ENCODE data around the gene AMDHD2.
"Not testable (repeated sequence)": the region's sequence is repeated elsewhere in the genome, so short reads cannot be mapped to it uniquely, and the experiment has no call there.

The AMDHD2 gene

GRCh38 chr16:2517954-2518605 is 2.1 kb upstream of the AMDHD2 start:
- DNase-seq (ENCODE audit: low spot score), result no peak

- DNase-seq (ENCODE audit: low spot score), result no peak
Measured at GRCh38 chr16:2518823-2519710, 1.1 kb upstream of the AMDHD2 start.

- no peak for DNase-seq (ENCODE audit: low spot score)
Measured at GRCh38 chr16:2519711-2520080, 475 bp upstream of the AMDHD2 start.

DNA sequence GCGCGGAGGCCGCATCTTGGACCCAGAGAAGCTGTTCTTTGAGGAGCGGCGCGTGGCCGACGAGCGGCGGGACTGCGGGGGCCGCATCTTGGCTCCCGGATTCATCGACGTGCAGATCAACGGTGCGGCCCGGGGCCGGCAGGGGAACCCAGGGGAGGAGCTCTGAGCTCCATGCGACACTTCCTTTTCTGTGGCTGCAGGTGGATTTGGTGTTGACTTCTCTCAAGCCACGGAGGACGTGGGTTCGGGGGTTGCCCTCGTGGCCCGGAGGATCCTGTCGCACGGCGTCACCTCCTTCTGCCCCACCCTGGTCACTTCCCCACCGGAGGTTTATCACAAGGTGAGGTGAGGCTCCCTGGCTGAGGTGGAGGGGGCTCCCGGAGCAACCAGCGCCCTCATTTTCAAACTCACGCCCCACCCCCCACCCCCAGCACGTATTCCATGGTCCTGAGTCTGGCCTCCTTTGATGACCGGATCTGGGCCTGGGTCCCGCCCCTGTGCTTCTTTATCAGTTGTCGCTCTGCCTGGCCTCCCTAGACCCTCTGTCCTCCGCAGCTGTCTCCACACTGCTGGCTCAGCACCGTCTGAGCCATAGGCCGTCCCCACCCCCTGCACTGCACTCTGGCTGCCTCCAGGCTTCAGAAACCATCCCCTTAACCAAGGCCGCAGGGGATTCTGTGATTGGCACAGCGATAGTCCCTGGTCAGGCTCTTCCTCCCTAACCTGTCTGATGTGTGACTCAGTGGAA is 787 bp downstream of the AMDHD2 start:
- DNase-seq (ENCODE audit: low spot score), result peak; percentile 53

GRCh38 chr16:2523801-2524231 is 3.6 kb downstream of the AMDHD2 start:
- no peak for DNase-seq (ENCODE audit: low spot score)

DNA sequence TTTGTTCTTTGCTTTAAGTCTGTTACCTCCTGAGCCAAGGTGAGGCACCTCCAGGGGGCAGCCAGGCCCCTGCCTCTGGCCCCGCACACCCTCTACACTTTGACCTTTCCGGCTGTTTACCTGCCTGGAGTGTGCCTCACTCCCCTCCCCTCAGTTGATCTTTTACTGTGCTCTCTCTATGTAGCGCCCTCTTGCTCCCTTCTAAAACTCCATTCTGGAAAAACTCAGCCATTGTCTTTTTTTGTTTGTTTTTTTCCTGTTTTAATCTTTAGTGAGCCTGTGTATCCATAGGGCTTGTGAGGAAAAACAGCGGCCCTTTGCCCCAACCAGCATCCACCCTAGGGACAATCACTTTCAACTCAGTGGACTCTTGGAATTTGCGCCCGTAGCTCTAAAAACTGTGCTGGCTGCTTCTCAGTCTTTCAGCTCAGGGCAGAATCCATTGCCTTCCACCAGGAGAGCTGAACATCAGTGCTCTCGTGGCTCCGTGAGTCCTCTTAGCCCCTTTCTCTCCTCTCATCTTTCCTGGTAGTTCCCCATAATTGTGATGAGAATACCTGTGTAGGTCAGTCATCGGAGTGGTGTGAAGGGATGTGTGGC is 4.3 kb downstream of the AMDHD2 start:
- no peak for DNase-seq (ENCODE audit: low spot score)

GRCh38 chr16:2526135-2526534 is 6.0 kb downstream of the AMDHD2 start:
- no peak for DNase-seq (ENCODE audit: low spot score)

- DNase-seq (ENCODE audit: low spot score), result no peak
Measured at GRCh38 chr16:2527071-2527783, 7.1 kb downstream of the AMDHD2 start.

DNA sequence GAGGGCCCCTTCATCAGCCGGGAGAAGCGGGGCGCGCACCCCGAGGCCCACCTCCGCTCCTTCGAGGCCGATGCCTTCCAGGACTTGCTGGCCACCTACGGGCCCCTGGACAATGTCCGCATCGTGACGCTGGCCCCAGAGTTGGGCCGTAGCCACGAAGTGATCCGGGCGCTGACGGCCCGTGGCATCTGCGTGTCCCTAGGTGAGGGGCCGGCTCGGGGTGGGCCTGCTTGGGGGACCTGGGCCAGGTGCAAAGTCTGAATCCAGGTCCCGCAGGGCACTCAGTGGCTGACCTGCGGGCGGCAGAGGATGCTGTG is 7.6 kb downstream of the AMDHD2 start:
- DNase-seq (ENCODE audit: low spot score), result no peak

- DNase-seq (ENCODE audit: low spot score), result no peak
Measured at GRCh38 chr16:2528161-2529060, 8.2 kb downstream of the AMDHD2 start.

GRCh38 chr16:2529061-2529931 is 9.1 kb downstream of the AMDHD2 start:
- DNase-seq (ENCODE audit: low spot score), result peak; percentile 50

DNA sequence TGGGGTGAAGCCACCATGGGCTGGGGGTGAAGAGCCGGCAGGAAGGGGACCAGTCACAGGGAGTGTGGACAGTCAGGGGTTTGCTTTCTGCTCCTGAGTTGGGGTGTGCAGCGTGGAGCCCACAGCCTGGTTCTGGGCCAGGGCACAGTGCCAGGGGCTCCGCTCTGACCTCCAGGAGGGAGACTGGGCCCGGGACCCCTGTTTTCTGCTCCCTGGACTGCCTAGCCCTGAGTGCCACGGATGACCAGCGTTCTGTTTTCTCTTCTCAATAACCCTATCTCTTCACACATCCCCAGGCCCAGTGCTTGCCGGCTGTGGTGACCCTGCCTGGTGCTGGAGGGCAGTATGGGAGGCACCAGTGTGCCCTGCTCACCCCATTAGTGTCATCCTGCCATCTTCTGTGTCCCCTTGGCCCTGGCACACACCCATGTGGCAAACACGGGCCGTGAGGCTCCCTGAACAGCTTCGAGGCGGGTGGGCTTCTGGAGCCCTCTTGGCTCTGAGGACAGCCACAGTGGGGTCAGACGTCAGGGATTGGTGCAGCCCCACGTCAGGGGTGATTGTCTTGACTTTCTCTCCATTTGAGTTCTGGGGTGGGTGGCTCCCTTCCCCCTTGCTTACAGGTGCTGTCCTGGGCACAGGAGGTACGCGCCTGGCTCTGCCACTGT is 9.9 kb downstream of the AMDHD2 start:
- no peak for DNase-seq (ENCODE audit: low spot score)

DNA sequence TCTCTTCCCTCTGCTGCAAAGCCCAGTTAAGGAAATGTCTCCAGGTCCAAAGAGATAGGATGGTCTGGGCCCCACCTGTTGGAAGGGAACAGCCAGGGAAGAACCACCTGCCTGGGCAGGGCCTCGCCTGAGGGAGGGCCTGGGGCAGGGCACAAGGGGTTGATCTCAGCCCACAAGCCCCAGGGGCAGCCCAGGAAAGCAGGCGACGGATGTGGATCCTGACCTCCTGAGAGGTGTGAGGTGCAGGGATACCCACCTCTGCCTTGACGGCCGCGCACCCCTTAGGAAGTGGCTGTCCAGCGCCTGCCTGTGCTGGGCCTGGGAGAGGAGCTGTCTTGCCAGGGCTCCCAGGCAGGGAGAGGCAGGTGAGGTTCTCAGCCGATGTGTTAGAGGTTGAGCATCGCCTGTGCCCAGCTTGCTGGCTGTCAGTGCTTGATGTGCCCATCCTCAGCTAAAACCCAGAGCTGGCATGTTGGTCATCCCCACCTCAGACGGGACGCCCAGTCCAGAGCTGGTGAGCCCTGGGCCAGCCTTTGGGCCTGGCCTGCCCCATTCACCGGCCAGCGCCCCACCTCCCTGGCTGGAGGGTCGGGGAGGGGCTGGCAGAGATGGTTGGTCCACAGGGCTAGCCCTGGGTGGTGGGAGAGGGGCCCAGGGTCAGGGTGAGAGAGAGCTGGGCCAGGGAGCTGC is 10.6 kb downstream of the AMDHD2 start:
- DNase-seq (ENCODE audit: low spot score), result no peak

DNA sequence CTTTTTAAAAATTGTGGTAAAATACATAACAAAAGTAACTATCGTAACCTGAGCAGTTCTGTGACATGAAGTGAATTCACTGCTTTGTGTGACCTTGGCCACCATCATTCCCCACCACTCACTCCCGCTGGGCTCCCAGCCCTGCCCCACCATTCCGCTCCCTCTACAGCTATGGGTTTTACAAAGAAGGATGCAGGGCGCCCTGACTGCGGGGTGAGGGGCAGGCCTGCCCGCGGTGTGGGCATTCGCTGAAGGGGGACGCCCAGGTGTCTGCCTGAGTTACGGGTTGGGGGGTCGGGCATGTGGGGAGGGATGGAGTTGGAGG is 11.2 kb downstream of the AMDHD2 start, which contains the start of gene CEMP1:
Gene CEMP1, minus strand, starts transcription at position 38 of the 325 bp plus-strand sequence. CDS start 335 bp downstream, outside the sequence.
- no peak for DNase-seq (ENCODE audit: low spot score)

- peak; percentile 99 for DNase-seq (ENCODE audit: low spot score)
Measured at GRCh38 chr16:2531696-2532493, 11.7 kb downstream of the AMDHD2 start.

- peak; percentile 40 for DNase-seq (ENCODE audit: low spot score)
Measured at GRCh38 chr16:2532494-2533141, 12.4 kb downstream of the AMDHD2 start.

GRCh38 chr16:2533142-2533755 is 13.1 kb downstream of the AMDHD2 start:
- not testable (repeated sequence) for DNase-seq (ENCODE audit: low spot score)

All from AG08396 (cell line).